Astrocyte (in vitro differentiated cells and primary cell): Measurements from ENCODE around the gene ST6GALNAC3.

ENCODE experiments used
- CTCF ChIP-seq: IDR thresholded peaks from 2 replicates; pipeline ENCODE4 v1.5.1; 2011; ENCODE audit warnings: low read depth, mild to moderate bottlenecking, inconsistent platforms, low read length, moderate library complexity; ENCODE audit not compliant: insufficient read depth
- EZH2 ChIP-seq: IDR thresholded peaks from 2 replicates; pipeline ENCODE4 v1.6.1; 2012; ENCODE audit warnings: mild to moderate bottlenecking, low read length, inconsistent platforms; ENCODE audit not compliant: insufficient read depth

- TF ChIP-seq CTCF (no peak), EZH2 (no peak)
These were observed 520.5 kb downstream of the ST6GALNAC3 start for GRCh38 chr1:76595024-76595423.
